WTC11 (cell line): ENCODE measurements around the gene KBTBD12. TPM values are rescaled to one million over a fixed set of nuclear protein-coding genes. Genes with fewer than 3 reads are reported as not detected.

ENCODE experiments used
- ATAC-seq: fragments of 200-7000 bp; cut with Tn5 transposase; 2 replicates; pipeline ENCODE4 v1.10.0; 2021; ENCODE audit warnings: mild to moderate bottlenecking, moderate library complexity
- CTCF ChIA-PET: fragments of 300-600 bp; sonication (Branson Sonifier 250); formaldehyde crosslinking; loops from one replicate; lab custom pipeline; 2021; ENCODE audit warnings: antibody characterized with exemption; lab: Charles Lee
- POLR2A ChIA-PET: fragments of 350-600 bp; sonication (Branson Sonifier 250); formaldehyde crosslinking; loops from one replicate; lab custom pipeline; 2021; ENCODE audit warnings: antibody characterized with exemption; lab: Charles Lee
- DNase-seq: peaks from one replicate; pipeline ENCODE4 v3.0.0; 2021; ENCODE audit warnings: low spot score
- H3K27ac Mint-ChIP-seq: 2 replicates; pipeline ENCODE4 v1.8.0; 2021; ENCODE audit warnings: mixed read lengths
- H3K27me3 Mint-ChIP-seq: 2 replicates; pipeline ENCODE4 v1.8.0; 2021; ENCODE audit warnings: low read depth, mild to moderate bottlenecking, moderate library complexity, mixed read lengths
- H3K36me3 Mint-ChIP-seq: 2 replicates; pipeline ENCODE4 v1.8.0; 2021; ENCODE audit warnings: mixed read lengths
- H3K4me1 Mint-ChIP-seq: 2 replicates; pipeline ENCODE4 v1.8.0; 2022; ENCODE audit warnings: mixed read lengths
- H3K4me3 Mint-ChIP-seq: 2 replicates; pipeline ENCODE4 v1.8.0; 2021; ENCODE audit warnings: mild to moderate bottlenecking, moderate library complexity, mixed read lengths
- H3K9me3 Mint-ChIP-seq: 2 replicates; pipeline ENCODE4 v1.8.0; 2021; ENCODE audit warnings: mixed read lengths
- GABPB1 ChIP-seq: sonication (generic); formaldehyde crosslinking; IDR thresholded peaks from 2 replicates; pipeline ENCODE4 v1.8.1; 2023; ENCODE audit warnings: mild to moderate bottlenecking, missing genetic modification reagents
- MXD4 ChIP-seq: fragments of 250-450 bp; sonication (Bioruptor Pico); IDR thresholded peaks from 2 replicates; pipeline ENCODE4 v1.8.0; 2021; ENCODE audit warnings: mild to moderate bottlenecking, moderate library complexity, borderline replicate concordance
- NFYB ChIP-seq: sonication (generic); formaldehyde crosslinking; conservative IDR thresholded peaks from 2 replicates; pipeline ENCODE4 v1.8.0; 2022; ENCODE audit warnings: low read depth, missing genetic modification reagents
- NR1H2 ChIP-seq: sonication (generic); formaldehyde crosslinking; IDR thresholded peaks from 2 replicates; pipeline ENCODE4 v1.9.0; 2021; ENCODE audit warnings: mild to moderate bottlenecking, moderate library complexity, missing genetic modification reagents
- RORB ChIP-seq: fragments of 250-450 bp; sonication (Bioruptor Pico); IDR thresholded peaks from 2 replicates; pipeline ENCODE4 v1.9.0; 2021; ENCODE audit warnings: mild to moderate bottlenecking
- TP53 ChIP-seq: sonication (generic); formaldehyde crosslinking; IDR thresholded peaks from 2 replicates; pipeline ENCODE4 v1.8.1; 2023; ENCODE audit warnings: mild to moderate bottlenecking, missing genetic modification reagents
- ZNF396 ChIP-seq: fragments of 250-450 bp; sonication (Bioruptor Pico); IDR thresholded peaks from 2 replicates; pipeline ENCODE4 v1.8.0; 2021; ENCODE audit warnings: mild to moderate bottlenecking, moderate library complexity, borderline replicate concordance
- ZNF671 ChIP-seq: fragments of 250-450 bp; sonication (Bioruptor Pico); IDR thresholded peaks from 2 replicates; pipeline ENCODE4 v1.8.0; 2021; ENCODE audit warnings: mild to moderate bottlenecking
- total RNA-seq: library from RNA; stranded (reverse); gene quantifications from 3 replicates; pipeline ENCODE4 v1.2.3, GENCODE V29; 2021
- TF ChIP-seq, protein P1 (sequence below): fragments of 250-450 bp; sonication (Bioruptor Pico); IDR thresholded peaks from 2 replicates; pipeline ENCODE4 v1.9.0; 2021; ENCODE audit warnings: mild to moderate bottlenecking, borderline replicate concordance
- TF ChIP-seq, protein P2 (sequence below): sonication (generic); formaldehyde crosslinking; IDR thresholded peaks from 2 replicates; pipeline ENCODE4 v1.8.1; 2023; ENCODE audit warnings: mild to moderate bottlenecking, missing genetic modification reagents, borderline replicate concordance
- TF ChIP-seq, protein P3 (sequence below): sonication (generic); formaldehyde crosslinking; conservative IDR thresholded peaks from 2 replicates; pipeline ENCODE4 v1.8.1; 2023; ENCODE audit warnings: mild to moderate bottlenecking, low read depth, missing genetic modification reagents, moderate library complexity
- TF ChIP-seq, protein P4 (sequence below): fragments of 200-600 bp; IDR thresholded peaks from 2 replicates; pipeline ENCODE4 v1.8.0; 2022; ENCODE audit warnings: antibody characterized with exemption

The KBTBD12 gene
- total RNA-seq, 1 experiment from 2014 or later = 0.22 TPM

DNA sequence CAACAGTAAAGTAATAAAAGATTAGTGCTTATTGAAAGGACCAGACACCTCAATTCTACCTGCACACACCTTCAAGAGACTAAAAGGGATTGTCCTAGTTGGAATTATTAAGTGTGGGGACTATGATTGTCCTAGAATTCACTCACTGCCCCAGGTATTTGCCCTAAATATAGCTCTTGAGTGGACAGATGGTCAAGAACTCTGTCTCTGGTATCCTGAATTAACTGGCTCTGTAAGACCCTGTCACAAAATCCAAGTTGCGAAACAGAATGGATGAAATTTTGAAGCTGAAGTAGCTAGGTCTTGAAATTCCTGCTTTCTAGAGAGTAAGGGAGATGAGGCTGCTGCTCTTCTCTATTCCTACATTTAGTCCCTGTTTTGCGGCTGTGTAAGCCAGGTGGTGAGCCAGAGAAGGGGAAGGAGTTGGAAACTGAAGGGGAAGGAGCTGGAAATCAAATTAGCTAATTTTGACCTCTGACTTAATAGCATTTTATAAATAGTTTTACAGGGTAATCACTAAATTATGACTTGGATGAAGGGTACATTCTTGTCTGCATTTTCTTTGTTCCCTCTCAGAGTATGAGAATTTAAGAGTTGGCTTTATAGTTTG is 34.5 kb downstream of the KBTBD12 start (continued):
- TF ChIP-seq, protein P1, sequence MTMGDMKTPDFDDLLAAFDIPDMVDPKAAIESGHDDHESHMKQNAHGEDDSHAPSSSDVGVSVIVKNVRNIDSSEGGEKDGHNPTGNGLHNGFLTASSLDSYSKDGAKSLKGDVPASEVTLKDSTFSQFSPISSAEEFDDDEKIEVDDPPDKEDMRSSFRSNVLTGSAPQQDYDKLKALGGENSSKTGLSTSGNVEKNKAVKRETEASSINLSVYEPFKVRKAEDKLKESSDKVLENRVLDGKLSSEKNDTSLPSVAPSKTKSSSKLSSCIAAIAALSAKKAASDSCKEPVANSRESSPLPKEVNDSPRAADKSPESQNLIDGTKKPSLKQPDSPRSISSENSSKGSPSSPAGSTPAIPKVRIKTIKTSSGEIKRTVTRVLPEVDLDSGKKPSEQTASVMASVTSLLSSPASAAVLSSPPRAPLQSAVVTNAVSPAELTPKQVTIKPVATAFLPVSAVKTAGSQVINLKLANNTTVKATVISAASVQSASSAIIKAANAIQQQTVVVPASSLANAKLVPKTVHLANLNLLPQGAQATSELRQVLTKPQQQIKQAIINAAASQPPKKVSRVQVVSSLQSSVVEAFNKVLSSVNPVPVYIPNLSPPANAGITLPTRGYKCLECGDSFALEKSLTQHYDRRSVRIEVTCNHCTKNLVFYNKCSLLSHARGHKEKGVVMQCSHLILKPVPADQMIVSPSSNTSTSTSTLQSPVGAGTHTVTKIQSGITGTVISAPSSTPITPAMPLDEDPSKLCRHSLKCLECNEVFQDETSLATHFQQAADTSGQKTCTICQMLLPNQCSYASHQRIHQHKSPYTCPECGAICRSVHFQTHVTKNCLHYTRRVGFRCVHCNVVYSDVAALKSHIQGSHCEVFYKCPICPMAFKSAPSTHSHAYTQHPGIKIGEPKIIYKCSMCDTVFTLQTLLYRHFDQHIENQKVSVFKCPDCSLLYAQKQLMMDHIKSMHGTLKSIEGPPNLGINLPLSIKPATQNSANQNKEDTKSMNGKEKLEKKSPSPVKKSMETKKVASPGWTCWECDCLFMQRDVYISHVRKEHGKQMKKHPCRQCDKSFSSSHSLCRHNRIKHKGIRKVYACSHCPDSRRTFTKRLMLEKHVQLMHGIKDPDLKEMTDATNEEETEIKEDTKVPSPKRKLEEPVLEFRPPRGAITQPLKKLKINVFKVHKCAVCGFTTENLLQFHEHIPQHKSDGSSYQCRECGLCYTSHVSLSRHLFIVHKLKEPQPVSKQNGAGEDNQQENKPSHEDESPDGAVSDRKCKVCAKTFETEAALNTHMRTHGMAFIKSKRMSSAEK (CRISPR knock-in tag) = no peak
- no peak for TF ChIP-seq MXD4
- TF ChIP-seq, protein P2, sequence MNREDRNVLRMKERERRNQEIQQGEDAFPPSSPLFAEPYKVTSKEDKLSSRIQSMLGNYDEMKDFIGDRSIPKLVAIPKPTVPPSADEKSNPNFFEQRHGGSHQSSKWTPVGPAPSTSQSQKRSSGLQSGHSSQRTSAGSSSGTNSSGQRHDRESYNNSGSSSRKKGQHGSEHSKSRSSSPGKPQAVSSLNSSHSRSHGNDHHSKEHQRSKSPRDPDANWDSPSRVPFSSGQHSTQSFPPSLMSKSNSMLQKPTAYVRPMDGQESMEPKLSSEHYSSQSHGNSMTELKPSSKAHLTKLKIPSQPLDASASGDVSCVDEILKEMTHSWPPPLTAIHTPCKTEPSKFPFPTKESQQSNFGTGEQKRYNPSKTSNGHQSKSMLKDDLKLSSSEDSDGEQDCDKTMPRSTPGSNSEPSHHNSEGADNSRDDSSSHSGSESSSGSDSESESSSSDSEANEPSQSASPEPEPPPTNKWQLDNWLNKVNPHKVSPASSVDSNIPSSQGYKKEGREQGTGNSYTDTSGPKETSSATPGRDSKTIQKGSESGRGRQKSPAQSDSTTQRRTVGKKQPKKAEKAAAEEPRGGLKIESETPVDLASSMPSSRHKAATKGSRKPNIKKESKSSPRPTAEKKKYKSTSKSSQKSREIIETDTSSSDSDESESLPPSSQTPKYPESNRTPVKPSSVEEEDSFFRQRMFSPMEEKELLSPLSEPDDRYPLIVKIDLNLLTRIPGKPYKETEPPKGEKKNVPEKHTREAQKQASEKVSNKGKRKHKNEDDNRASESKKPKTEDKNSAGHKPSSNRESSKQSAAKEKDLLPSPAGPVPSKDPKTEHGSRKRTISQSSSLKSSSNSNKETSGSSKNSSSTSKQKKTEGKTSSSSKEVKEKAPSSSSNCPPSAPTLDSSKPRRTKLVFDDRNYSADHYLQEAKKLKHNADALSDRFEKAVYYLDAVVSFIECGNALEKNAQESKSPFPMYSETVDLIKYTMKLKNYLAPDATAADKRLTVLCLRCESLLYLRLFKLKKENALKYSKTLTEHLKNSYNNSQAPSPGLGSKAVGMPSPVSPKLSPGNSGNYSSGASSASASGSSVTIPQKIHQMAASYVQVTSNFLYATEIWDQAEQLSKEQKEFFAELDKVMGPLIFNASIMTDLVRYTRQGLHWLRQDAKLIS (CRISPR knock-in tag) = no peak

DNA sequence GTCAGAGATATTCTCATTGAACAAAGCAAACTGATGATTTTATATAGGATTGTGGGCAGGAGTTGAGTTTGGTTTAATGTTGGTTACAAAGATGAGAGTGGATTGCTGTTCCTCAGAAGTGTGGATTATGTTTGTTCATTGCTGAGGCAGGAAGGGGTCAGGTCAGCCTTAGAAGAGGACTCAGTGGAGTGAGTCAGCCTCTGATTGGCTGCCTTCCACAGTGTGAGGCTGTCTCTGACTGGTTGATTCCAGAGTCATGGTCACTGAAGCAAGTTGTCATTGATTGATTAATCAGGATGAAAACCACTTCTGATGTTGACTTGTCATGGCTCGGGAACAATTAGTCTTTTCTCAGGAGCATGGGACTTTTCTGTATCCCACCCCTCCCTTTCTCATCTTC is 36.2 kb downstream of the KBTBD12 start:
- Mint-ChIP-seq H3K4me3 (no peak overlapping the region), H3K27ac (no peak overlapping the region)
- no peak for TF ChIP-seq GABPB1 (CRISPR knock-in tag)
- TF ChIP-seq ZNF671 (CRISPR knock-in tag) = no peak
- TF ChIP-seq RORB (CRISPR knock-in tag) = no peak
- no peak for TF ChIP-seq NR1H2
- TF ChIP-seq ZNF396 (CRISPR knock-in tag) = no peak
- TF ChIP-seq, protein P3, sequence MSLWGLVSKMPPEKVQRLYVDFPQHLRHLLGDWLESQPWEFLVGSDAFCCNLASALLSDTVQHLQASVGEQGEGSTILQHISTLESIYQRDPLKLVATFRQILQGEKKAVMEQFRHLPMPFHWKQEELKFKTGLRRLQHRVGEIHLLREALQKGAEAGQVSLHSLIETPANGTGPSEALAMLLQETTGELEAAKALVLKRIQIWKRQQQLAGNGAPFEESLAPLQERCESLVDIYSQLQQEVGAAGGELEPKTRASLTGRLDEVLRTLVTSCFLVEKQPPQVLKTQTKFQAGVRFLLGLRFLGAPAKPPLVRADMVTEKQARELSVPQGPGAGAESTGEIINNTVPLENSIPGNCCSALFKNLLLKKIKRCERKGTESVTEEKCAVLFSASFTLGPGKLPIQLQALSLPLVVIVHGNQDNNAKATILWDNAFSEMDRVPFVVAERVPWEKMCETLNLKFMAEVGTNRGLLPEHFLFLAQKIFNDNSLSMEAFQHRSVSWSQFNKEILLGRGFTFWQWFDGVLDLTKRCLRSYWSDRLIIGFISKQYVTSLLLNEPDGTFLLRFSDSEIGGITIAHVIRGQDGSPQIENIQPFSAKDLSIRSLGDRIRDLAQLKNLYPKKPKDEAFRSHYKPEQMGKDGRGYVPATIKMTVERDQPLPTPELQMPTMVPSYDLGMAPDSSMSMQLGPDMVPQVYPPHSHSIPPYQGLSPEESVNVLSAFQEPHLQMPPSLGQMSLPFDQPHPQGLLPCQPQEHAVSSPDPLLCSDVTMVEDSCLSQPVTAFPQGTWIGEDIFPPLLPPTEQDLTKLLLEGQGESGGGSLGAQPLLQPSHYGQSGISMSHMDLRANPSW (CRISPR knock-in tag) = no peak
- TF ChIP-seq NFYB = no peak
- TF ChIP-seq, protein P4, sequence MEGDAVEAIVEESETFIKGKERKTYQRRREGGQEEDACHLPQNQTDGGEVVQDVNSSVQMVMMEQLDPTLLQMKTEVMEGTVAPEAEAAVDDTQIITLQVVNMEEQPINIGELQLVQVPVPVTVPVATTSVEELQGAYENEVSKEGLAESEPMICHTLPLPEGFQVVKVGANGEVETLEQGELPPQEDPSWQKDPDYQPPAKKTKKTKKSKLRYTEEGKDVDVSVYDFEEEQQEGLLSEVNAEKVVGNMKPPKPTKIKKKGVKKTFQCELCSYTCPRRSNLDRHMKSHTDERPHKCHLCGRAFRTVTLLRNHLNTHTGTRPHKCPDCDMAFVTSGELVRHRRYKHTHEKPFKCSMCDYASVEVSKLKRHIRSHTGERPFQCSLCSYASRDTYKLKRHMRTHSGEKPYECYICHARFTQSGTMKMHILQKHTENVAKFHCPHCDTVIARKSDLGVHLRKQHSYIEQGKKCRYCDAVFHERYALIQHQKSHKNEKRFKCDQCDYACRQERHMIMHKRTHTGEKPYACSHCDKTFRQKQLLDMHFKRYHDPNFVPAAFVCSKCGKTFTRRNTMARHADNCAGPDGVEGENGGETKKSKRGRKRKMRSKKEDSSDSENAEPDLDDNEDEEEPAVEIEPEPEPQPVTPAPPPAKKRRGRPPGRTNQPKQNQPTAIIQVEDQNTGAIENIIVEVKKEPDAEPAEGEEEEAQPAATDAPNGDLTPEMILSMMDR = no peak
- TF ChIP-seq TP53 (CRISPR knock-in tag) = no peak
- TF ChIP-seq, all 79 proteins: peak for 0
- H3K27me3 Mint-ChIP-seq = no peaks in the 10 kb centered on the region
- no peaks in the 10 kb centered on the region for H3K4me1 Mint-ChIP-seq
- POLR2A ChIA-PET = no interaction called here
- CTCF ChIA-PET = interaction anchor here (1.2 kb wide), 1 partner anchor 8 kb away, joined by 3 read pairs; no protein-coding TSS in a partner anchor
- ATAC-seq (no peak), DNase-seq (no peak)
- H3K36me3 Mint-ChIP-seq = no peaks in the 10 kb centered on the region
- H3K9me3 Mint-ChIP-seq = no peaks in the 10 kb centered on the region
